Trophoblast cell (in vitro differentiated cells and primary cell): ENCODE data around the gene DDX19B.

Experiments used
- DNase-seq, 2 donors: peaks; one replicate each; pipeline ENCODE4 v3.0.0-alpha.2; 2016
- H2AFZ ChIP-seq: 2 replicates; pipeline ENCODE4 v1.6.1; 2013; ENCODE audit warnings: low read length, moderate library complexity, mild to moderate bottlenecking; ENCODE audit not compliant: insufficient read depth, poor library complexity
- H2AK5ac ChIP-seq: 2 replicates; pipeline ENCODE4 v1.6.1; 2013; ENCODE audit warnings: mild to moderate bottlenecking, low read length
- H2BK120ac ChIP-seq: 2 replicates; pipeline ENCODE4 v1.6.1; 2013; ENCODE audit warnings: low read length, mild to moderate bottlenecking, moderate library complexity; ENCODE audit not compliant: insufficient read depth, poor library complexity
- H2BK12ac ChIP-seq: 2 replicates; pipeline ENCODE4 v1.6.1; 2013; ENCODE audit warnings: mild to moderate bottlenecking, low read length, moderate library complexity
- H2BK5ac ChIP-seq: 2 replicates; pipeline ENCODE4 v1.6.1; 2013; ENCODE audit warnings: low read length, low read depth, moderate library complexity, mild to moderate bottlenecking; ENCODE audit not compliant: poor library complexity
- H3K14ac ChIP-seq: 2 replicates; pipeline ENCODE4 v1.6.1; 2013; ENCODE audit warnings: mild to moderate bottlenecking, low read length
- H3K18ac ChIP-seq: 2 replicates; pipeline ENCODE4 v1.6.1; 2013; ENCODE audit warnings: mild to moderate bottlenecking, low read length
- H3K23ac ChIP-seq: 2 replicates; pipeline ENCODE4 v1.6.1; 2013; ENCODE audit warnings: low read length
- H3K27ac ChIP-seq: 2 replicates; pipeline ENCODE4 v1.5.1; 2013; ENCODE audit warnings: low read depth, mild to moderate bottlenecking, inconsistent platforms, low read length, moderate library complexity
- H3K27me3 ChIP-seq: 2 replicates; pipeline ENCODE4 v1.6.1; 2013; ENCODE audit warnings: inconsistent platforms, mild to moderate bottlenecking, low read length, moderate library complexity; ENCODE audit not compliant: insufficient read depth
- H3K36me3 ChIP-seq, 2 experiments: 1 replicate in 1 of 2; 2 replicates in 1 of 2; pipeline ENCODE4 v1.6.1; 2013; ENCODE audit warnings: low read length in 2 of 2, mild to moderate bottlenecking in 2 of 2, moderate library complexity in 1 of 2; ENCODE audit not compliant: insufficient read depth in 2 of 2, control insufficient read depth in 1 of 2
- H3K4ac ChIP-seq: 2 replicates; pipeline ENCODE4 v1.6.1; 2013; ENCODE audit warnings: low read depth, mild to moderate bottlenecking, low read length, moderate library complexity
- H3K4me1 ChIP-seq, 2 experiments: 1 replicate in 1 of 2; 2 replicates in 1 of 2; pipeline ENCODE4 v1.6.1; 2013; ENCODE audit warnings: low read length in 2 of 2, mild to moderate bottlenecking in 2 of 2, moderate library complexity in 1 of 2; ENCODE audit not compliant: insufficient read depth in 2 of 2, control insufficient read depth in 1 of 2
- H3K4me2 ChIP-seq: 2 replicates; pipeline ENCODE4 v1.6.1; 2013; ENCODE audit warnings: inconsistent platforms, mild to moderate bottlenecking, low read length, moderate library complexity
- H3K4me3 ChIP-seq: 2 replicates; pipeline ENCODE4 v1.5.1; 2013; ENCODE audit warnings: mild to moderate bottlenecking, low read depth, low read length, inconsistent platforms
- H3K79me1 ChIP-seq: one replicate; pipeline ENCODE4 v1.6.1; 2013; ENCODE audit warnings: low read length
- H3K79me2 ChIP-seq: 2 replicates; pipeline ENCODE4 v1.6.1; 2013; ENCODE audit warnings: low read length, mild to moderate bottlenecking; ENCODE audit not compliant: control insufficient read depth, insufficient read depth, poor library complexity
- H3K9ac ChIP-seq: 2 replicates; pipeline ENCODE4 v1.6.1; 2013; ENCODE audit warnings: mild to moderate bottlenecking, low read length
- H3K9me3 ChIP-seq: 2 replicates; pipeline ENCODE4 v1.6.1; 2013; ENCODE audit warnings: low read depth, mild to moderate bottlenecking, control low read depth, inconsistent platforms, low read length; ENCODE audit not compliant: insufficient read depth
- H4K12ac ChIP-seq: 2 replicates; pipeline ENCODE4 v1.6.1; 2013; ENCODE audit warnings: low read depth, mild to moderate bottlenecking, low read length, moderate library complexity
- H4K8ac ChIP-seq: 2 replicates; pipeline ENCODE4 v1.6.1; 2013; ENCODE audit warnings: low read depth, mild to moderate bottlenecking, low read length, moderate library complexity
- H4K91ac ChIP-seq: one replicate; pipeline ENCODE4 v1.6.1; 2013; ENCODE audit warnings: low read depth, mild to moderate bottlenecking, low read length, moderate library complexity
- WGBS: extraction: QIAGEN DNeasy Blood & Tissue Kit; methylation state at CpG from one replicate; pipeline ENCODE4 v1.1.7; 2013; ENCODE audit warnings: missing lambda C conversion rate; ENCODE audit not compliant: insufficient read length, insufficient coverage; ENCODE audit errors: extremely low coverage; 5-methylcytosine and 5-hydroxymethylcytosine counted together

DDX19B gene

DNA sequence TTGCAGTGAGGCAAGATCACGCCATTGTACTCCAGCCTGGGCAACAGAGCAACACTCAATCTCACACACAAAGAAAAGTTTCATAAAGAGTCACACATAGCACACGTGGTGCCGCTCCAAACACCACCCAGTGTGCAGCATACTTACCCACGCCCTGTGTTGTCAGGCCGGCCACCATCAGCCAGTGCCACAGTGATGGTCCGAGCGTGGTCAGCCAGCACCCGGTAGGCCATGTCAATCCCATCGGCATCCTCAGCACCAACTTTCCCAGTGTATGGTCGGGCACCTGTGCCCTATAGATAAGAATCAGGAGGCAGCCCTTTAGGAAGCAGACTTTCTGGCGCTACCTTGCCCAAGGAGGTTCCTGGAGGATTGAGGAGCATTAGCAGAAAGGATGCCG is 29.5 kb upstream of the DDX19B start:
- H2BK120ac ChIP-seq = no peak overlapping the region
- H3K79me1 ChIP-seq = no peaks in the 10 kb centered on the region
- no peaks in the 10 kb centered on the region for H3K27me3 ChIP-seq
- H3K9ac ChIP-seq = no peak overlapping the region
- WGBS = no CpG with 5 or more reads among the region's 12 CpGs
- no peak overlapping the region for H3K18ac ChIP-seq
- no peak overlapping the region for H3K14ac ChIP-seq
- no peak overlapping the region for H2AFZ ChIP-seq
- H2BK12ac ChIP-seq = no peak overlapping the region
- H4K8ac ChIP-seq = no peak overlapping the region
- H3K23ac ChIP-seq = no peak overlapping the region
- H3K9me3 ChIP-seq = peaks cover 2% of the 10 kb centered on the region
- no peak overlapping the region for H3K4me2 ChIP-seq
- H4K91ac ChIP-seq = no peak overlapping the region
- H2BK5ac ChIP-seq = no peak overlapping the region
- H3K4me1 ChIP-seq = no peaks in the 10 kb centered on the region
- H3K36me3 ChIP-seq = peaks cover 62 to 71% of the 10 kb centered on the region in 2 experiments
- no peaks in the 10 kb centered on the region for H3K79me2 ChIP-seq
- H2AK5ac ChIP-seq = no peak overlapping the region
- no peak overlapping the region for H4K12ac ChIP-seq
- no peak overlapping the region for H3K27ac ChIP-seq
- DNase-seq = no peak
- no peak overlapping the region for H3K4me3 ChIP-seq
- H3K4ac ChIP-seq = no peak overlapping the region

DNA sequence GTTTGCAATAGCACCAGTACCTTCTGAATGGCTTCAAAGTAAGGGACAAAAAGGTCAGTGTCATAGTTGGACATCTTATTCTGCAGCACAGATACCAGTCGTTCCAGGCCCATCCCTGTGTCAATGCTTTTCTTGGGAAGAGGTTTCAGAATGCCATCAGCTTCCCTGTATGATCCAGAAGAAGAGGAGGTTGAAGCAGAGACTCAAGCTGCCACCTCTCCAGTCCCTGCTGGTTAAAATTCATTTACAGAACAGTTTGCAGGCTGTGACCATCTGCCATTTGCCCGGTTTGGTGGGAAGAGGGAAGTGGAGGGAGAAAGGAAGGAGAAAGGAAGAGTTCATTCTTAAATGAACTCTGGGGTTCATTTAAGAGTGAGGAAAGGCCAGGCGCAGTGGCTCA is 28.8 kb upstream of the DDX19B start:
- Histone ChIP-seq H2BK5ac (no peak overlapping the region), H3K79me2 (no peaks in the 10 kb centered on the region), H3K14ac (no peak overlapping the region), H3K4ac (no peak overlapping the region), H2AK5ac (no peak overlapping the region), H3K4me1 (no peaks in the 10 kb centered on the region), H4K91ac (no peak overlapping the region), H4K12ac (no peak overlapping the region), H3K4me3 (no peak overlapping the region), H3K9ac (no peak overlapping the region), H2BK12ac (no peak overlapping the region), H3K18ac (no peak overlapping the region), H2BK120ac (no peak overlapping the region), H3K4me2 (no peak overlapping the region), H2AFZ (no peak overlapping the region), H3K9me3 (peaks cover 2% of the 10 kb centered on the region), H3K23ac (no peak overlapping the region), H3K27ac (no peak overlapping the region), H3K36me3 (peaks cover 60 to 67% of the 10 kb centered on the region in 2 experiments), H4K8ac (no peak overlapping the region), H3K27me3 (no peaks in the 10 kb centered on the region), H3K79me1 (no peaks in the 10 kb centered on the region)
- no peak for DNase-seq
- no CpG with 5 or more reads among the region's 3 CpGs for WGBS

DNA sequence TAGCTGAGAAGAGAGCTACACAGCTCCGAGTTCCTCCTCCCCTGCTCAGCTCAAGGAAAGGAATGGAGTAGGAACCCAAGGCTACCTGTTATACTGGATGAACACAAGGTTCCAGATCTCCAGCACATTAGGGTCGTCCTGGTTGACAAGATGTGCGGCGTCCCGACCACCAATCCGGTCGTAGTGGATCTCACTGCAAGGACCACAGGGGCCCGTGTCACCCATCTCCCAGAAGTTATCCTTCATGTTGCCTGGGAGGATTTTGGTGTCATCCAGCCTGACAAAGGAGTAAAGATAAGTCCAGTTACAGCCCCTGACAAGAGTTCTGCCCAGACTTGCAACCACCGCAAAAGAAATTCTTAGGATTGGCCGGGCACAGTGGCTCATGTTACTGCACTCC is 27.3 kb upstream of the DDX19B start:
- H3K4me2 ChIP-seq = no peak overlapping the region
- H3K27me3 ChIP-seq = no peaks in the 10 kb centered on the region
- no CpG with 5 or more reads among the region's 10 CpGs for WGBS
- H3K14ac ChIP-seq = no peak overlapping the region
- H3K18ac ChIP-seq = no peak overlapping the region
- H3K27ac ChIP-seq = no peak overlapping the region
- H3K79me2 ChIP-seq = no peaks in the 10 kb centered on the region
- no peak overlapping the region for H2BK5ac ChIP-seq
- no peak overlapping the region for H2BK120ac ChIP-seq
- peaks cover 2% of the 10 kb centered on the region for H3K9me3 ChIP-seq
- H2AK5ac ChIP-seq = no peak overlapping the region
- no peaks in the 10 kb centered on the region for H3K79me1 ChIP-seq
- no peak for DNase-seq
- H3K4me1 ChIP-seq = no peaks in the 10 kb centered on the region
- H4K91ac ChIP-seq = no peak overlapping the region
- no peak overlapping the region for H4K12ac ChIP-seq
- no peak overlapping the region for H4K8ac ChIP-seq
- H3K36me3 ChIP-seq = peaks cover 54 to 60% of the 10 kb centered on the region in 2 experiments
- H3K23ac ChIP-seq = no peak overlapping the region
- no peak overlapping the region for H3K9ac ChIP-seq
- H3K4me3 ChIP-seq = no peak overlapping the region
- no peak overlapping the region for H2BK12ac ChIP-seq
- no peak overlapping the region for H2AFZ ChIP-seq
- H3K4ac ChIP-seq = no peak overlapping the region

DNA sequence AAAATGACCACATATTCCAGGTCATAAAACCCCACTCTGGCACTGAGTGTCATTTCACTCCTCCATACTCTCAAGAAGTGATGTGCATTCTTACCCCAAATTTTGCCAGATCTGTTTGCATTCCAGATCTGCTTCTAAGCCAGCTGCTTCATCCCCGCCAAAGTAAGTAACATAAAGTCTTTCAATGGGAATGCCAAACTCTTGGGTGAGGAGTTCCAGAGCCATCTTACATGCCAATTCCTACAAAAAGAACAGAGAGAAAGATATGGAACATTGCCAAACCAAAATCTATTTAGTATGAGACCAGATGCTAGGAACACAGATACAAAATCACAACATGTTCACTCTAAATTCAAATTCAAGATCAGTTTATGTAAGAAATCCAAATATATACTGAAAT is 22.6 kb upstream of the DDX19B start:
- peaks cover 53 to 58% of the 10 kb centered on the region in 2 experiments for H3K36me3 ChIP-seq
- no peak overlapping the region for H2BK120ac ChIP-seq
- no peak overlapping the region for H3K4me2 ChIP-seq
- no peak overlapping the region for H3K14ac ChIP-seq
- no peak overlapping the region for H4K12ac ChIP-seq
- H4K91ac ChIP-seq = no peak overlapping the region
- H3K4me3 ChIP-seq = no peak overlapping the region
- no CpG with 5 or more reads among the region's 1 CpG for WGBS
- no peak overlapping the region for H3K9ac ChIP-seq
- H3K9me3 ChIP-seq = no peaks in the 10 kb centered on the region
- H3K27me3 ChIP-seq = no peaks in the 10 kb centered on the region
- H3K27ac ChIP-seq = no peak overlapping the region
- no peak overlapping the region for H2AFZ ChIP-seq
- H3K4me1 ChIP-seq = no peaks in the 10 kb centered on the region
- H2AK5ac ChIP-seq = no peak overlapping the region
- H2BK5ac ChIP-seq = no peak overlapping the region
- H3K4ac ChIP-seq = no peak overlapping the region
- no peaks in the 10 kb centered on the region for H3K79me1 ChIP-seq
- no peak overlapping the region for H3K18ac ChIP-seq
- no peak for DNase-seq
- H3K23ac ChIP-seq = no peak overlapping the region
- H2BK12ac ChIP-seq = no peak overlapping the region
- no peak overlapping the region for H4K8ac ChIP-seq
- H3K79me2 ChIP-seq = no peaks in the 10 kb centered on the region
